RWPE1 (cell line): ENCODE results near the gene ZNF827.

Experiments used
- CTCF ChIA-PET: fragments of 350-600 bp; sonication (Branson Sonifier 250); formaldehyde crosslinking; extraction: SDS; loops from one replicate; lab custom pipeline; 2021; lab: Yijun Ruan, JAX
- POLR2A ChIA-PET: fragments of 400-600 bp; formaldehyde crosslinking; extraction: SDS; loops from one replicate; lab custom pipeline; 2020; ENCODE audit warnings: antibody characterized with exemption; ENCODE audit not compliant: low non-redundant PET; lab: Yijun Ruan, JAX
- DNase-seq: peaks from one replicate; pipeline ENCODE4 v3.0.0; 2012; ENCODE audit warnings: low spot score
- H3K27ac ChIP-seq: fragments of 450-650 bp; 2 replicates; pipeline ENCODE4 v1.5.1; 2017
- TF ChIP-seq, protein P1 (sequence below): fragments of 450-650 bp; conservative IDR thresholded peaks from 2 replicates; pipeline ENCODE4 v1.5.1; 2017; ENCODE audit warnings: low read depth, mild to moderate bottlenecking

The ZNF827 gene

GRCh38 chr4:145788755-145789154 lies 149.9 kb downstream of the ZNF827 start:
- ChIA-PET POLR2A (no interaction called here), CTCF (no interaction called here)
- TF ChIP-seq, protein P1, sequence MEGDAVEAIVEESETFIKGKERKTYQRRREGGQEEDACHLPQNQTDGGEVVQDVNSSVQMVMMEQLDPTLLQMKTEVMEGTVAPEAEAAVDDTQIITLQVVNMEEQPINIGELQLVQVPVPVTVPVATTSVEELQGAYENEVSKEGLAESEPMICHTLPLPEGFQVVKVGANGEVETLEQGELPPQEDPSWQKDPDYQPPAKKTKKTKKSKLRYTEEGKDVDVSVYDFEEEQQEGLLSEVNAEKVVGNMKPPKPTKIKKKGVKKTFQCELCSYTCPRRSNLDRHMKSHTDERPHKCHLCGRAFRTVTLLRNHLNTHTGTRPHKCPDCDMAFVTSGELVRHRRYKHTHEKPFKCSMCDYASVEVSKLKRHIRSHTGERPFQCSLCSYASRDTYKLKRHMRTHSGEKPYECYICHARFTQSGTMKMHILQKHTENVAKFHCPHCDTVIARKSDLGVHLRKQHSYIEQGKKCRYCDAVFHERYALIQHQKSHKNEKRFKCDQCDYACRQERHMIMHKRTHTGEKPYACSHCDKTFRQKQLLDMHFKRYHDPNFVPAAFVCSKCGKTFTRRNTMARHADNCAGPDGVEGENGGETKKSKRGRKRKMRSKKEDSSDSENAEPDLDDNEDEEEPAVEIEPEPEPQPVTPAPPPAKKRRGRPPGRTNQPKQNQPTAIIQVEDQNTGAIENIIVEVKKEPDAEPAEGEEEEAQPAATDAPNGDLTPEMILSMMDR = no peak
- no peak overlapping the region for H3K27ac ChIP-seq
- no peak for DNase-seq

GRCh38 chr4:145786830-145787229 lies 151.8 kb downstream of the ZNF827 start:
- no peak for DNase-seq
- no peak overlapping the region for H3K27ac ChIP-seq
- TF ChIP-seq, protein P1 = no peak
- ChIA-PET CTCF (no interaction called here), POLR2A (no interaction called here)

DNA sequence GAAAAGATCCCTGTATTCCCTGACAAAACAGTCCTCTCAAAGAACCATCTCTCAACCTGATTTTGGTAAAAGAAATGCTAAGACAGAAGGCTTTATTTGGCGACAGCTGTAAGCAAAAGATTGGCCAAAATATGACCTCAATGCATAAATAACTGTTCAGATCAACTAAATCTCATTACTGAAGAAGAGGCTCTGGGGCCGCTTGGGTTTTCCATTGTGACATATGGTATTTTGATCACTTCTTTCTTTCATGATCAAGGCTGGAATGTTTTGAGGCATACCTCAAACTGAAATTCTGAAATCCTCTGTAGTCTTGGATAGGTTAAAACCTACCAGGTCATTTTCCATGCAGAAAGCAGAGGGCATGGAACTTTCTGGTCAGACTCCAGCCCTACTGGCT lies 152.4 kb downstream of the ZNF827 start:
- H3K27ac ChIP-seq = no peak overlapping the region
- DNase-seq = no peak
- POLR2A ChIA-PET = no interaction called here
- CTCF ChIA-PET = no interaction called here
- TF ChIP-seq, protein P1 = no peak

GRCh38 chr4:145785391-145786008 lies 153.1 kb downstream of the ZNF827 start:
- ChIA-PET POLR2A (no interaction called here), CTCF (no interaction called here)
- TF ChIP-seq, protein P1 = no peak
- DNase-seq = no peak
- no peak overlapping the region for H3K27ac ChIP-seq

- H3K27ac ChIP-seq = no peak overlapping the region
- POLR2A ChIA-PET = no interaction called here
- TF ChIP-seq, protein P1 = no peak
- no peak for DNase-seq
- CTCF ChIA-PET = no interaction called here
Measured at GRCh38 chr4:145784036-145784435, 154.6 kb downstream of the ZNF827 start.

- DNase-seq = no peak
- POLR2A ChIA-PET = no interaction called here
- H3K27ac ChIP-seq = no peak overlapping the region
- TF ChIP-seq, protein P1 = no peak
- CTCF ChIA-PET = no interaction called here
Measured at GRCh38 chr4:145782756-145783155, 155.9 kb downstream of the ZNF827 start.
